Mucosa of rectum (tissue), 2 donors: ENCODE results near the gene PITPNM3.

Experiments used
- H3K27ac ChIP-seq, 2 donors: one replicate each; pipeline ENCODE4 v1.7.0; 2013; ENCODE audit warnings: inconsistent platforms in 2 of 2, low read depth in 2 of 2, low read length in 2 of 2
- H3K27me3 ChIP-seq, 2 donors: one replicate each; pipeline ENCODE4 v1.7.0; 2013; ENCODE audit warnings: low read length in 2 of 2; ENCODE audit not compliant: control insufficient read depth in 2 of 2, insufficient read depth in 2 of 2
- H3K36me3 ChIP-seq, 2 donors: one replicate each; pipeline ENCODE4 v1.7.0; 2013; ENCODE audit warnings: low read length in 2 of 2; ENCODE audit not compliant: control insufficient read depth in 2 of 2, insufficient read depth in 2 of 2
- H3K4me1 ChIP-seq, 2 donors: one replicate each; pipeline ENCODE4 v1.7.0; 2013; ENCODE audit warnings: low read length in 2 of 2, mild to moderate bottlenecking in 1 of 2; ENCODE audit not compliant: control insufficient read depth in 2 of 2, insufficient read depth in 2 of 2
- H3K4me3 ChIP-seq, 2 donors: one replicate each; pipeline ENCODE4 v1.7.0; 2013; ENCODE audit warnings: low read length in 2 of 2
- H3K9ac ChIP-seq, 2 donors: one replicate each; pipeline ENCODE4 v1.7.0; 2013; ENCODE audit warnings: low read length in 2 of 2, low read depth in 1 of 2, mild to moderate bottlenecking in 1 of 2
- H3K9me3 ChIP-seq, 2 donors: one replicate each; pipeline ENCODE4 v1.7.0; 2013; ENCODE audit warnings: low read length in 2 of 2; ENCODE audit not compliant: control insufficient read depth in 2 of 2
- donor health status: healthy.
- donor health status: Normal muscosa, but diverticular disease.

Gene PITPNM3

DNA sequence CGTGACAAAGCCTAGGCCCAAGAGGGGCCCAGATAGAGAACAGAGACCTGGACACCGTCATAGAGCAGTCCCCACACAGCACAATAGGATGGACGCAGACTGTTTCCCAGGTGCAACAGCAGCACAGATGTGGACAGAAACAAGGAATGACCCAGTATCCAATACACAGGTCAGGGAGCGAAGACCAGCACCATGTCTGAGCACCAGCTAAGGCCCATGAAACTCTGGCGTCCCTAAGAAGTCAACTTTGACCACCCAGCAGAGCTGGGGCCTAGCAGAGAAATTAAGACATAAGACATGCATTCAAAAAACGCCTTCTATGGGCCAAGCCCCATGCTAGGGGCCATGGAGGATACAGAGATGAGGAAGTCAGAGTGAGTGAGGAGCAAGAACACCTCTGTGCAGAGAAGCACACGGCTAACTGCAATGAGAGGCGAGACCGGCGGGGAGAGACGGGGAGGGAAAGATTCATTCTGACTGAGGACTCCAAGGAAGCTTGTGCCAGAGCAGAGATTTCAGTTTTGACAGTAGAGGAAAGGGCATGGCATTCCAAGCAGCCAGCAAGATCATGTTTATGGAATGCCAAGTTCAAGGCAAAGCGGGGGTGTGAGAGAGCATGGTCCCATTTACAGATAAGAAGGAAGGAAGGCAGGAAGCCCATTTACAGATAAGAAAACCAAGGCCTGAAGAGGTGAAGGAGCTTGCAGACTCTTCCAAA lies 50.8 kb downstream of the PITPNM3 start:
- no peak overlapping the region for H3K27ac ChIP-seq

DNA sequence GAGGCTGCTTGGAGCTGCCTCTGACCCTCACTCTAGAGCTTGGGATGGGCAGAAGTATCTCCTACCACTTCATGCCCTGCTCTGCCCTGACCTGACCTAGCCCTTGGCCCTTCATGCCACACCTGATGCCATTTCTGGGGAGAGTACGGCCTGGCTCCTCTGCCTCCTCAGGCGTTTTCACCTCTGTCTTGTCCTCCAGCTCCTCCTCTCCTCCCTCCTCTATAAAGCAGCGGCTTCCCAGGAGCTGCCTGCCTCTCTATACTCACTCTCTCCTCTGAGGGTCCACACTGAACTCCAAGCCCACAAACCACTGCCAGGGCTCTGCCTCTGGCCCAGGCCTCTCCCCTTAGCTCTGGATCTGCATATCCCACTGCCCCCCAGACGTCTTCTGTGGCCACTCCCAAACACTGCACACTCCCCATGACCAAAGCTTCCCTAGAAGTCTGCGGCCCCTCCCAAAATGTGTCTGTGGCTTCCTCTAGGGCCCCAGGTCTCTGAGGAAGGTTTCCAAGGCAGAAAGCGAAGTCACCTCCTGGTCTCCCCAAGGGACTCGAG lies 52.6 kb downstream of the PITPNM3 start:
- Histone ChIP-seq H3K27ac (no peak overlapping the region), H3K4me3 (no peak overlapping the region), H3K27me3 (no peaks in the 10 kb centered on the region), H3K4me1 (peaks cover 3 to 11% of the 10 kb centered on the region in 2 donors), H3K36me3 (no peaks in the 10 kb centered on the region), H3K9ac (no peak overlapping the region), H3K9me3 (no peaks in the 10 kb centered on the region)

More for the DNA sequence above, 50.8 kb downstream of the PITPNM3 start:
- no peaks in the 10 kb centered on the region for H3K27me3 ChIP-seq
- H3K4me1 ChIP-seq = peaks cover 3 to 11% of the 10 kb centered on the region in 2 donors
- H3K4me3 ChIP-seq = no peak overlapping the region
- no peaks in the 10 kb centered on the region for H3K36me3 ChIP-seq
- no peaks in the 10 kb centered on the region for H3K9me3 ChIP-seq
- no peak overlapping the region for H3K9ac ChIP-seq

DNA sequence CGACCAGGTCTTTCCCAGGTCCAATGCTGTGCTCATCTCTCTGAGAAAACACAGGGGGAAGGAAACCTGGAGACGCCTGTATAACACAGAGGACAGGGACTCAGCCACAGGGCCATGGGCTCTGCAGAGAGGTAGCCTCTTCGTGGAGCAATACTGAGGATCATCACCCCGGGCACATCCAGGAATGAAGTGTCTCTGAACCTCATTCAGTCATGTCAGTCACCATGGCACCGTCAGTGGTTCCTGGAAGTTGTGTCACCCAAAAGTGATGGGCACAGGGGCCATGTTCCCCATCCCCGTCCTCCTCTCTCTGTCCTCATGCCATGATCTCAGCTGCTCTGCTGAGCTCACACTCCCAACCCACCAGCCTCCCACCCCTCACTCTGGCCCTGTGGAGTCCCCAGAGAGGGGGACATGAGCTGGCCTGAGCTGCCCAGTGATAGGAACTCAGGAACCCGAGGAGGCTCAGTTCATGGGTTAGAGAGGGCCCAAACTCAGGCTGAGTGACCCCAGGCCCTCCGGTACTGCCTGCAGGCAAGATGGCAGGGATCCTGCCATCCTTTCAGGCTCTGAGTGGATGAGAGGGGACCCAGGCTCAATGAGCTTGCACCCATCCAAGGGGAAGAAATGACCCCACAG lies 53.4 kb downstream of the PITPNM3 start:
- H3K27me3 ChIP-seq = no peaks in the 10 kb centered on the region

DNA sequence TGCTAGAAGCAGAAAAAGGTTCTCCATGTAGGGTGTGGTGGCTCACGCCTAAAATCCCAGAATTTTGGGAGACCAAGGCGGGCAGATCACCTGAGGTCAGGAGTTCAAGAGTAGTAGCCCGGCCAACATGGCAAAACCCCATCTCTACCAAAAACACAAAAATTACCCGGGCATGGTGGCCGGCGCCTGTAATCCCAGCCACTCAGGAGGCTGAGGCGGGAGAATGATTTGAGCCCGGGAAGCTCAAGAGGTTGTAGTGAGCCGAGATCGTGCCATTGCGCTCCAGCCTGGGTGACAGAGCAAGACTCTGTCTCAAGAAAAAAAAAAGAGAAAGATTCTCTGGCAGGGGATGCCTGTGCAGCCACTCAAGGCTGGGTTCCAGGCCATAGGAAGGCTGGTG lies 54.2 kb downstream of the PITPNM3 start:
- no peaks in the 10 kb centered on the region for H3K36me3 ChIP-seq
- H3K4me3 ChIP-seq = no peak overlapping the region
- no peaks in the 10 kb centered on the region for H3K9me3 ChIP-seq
- no peak overlapping the region for H3K27ac ChIP-seq
- no peaks in the 10 kb centered on the region for H3K27me3 ChIP-seq
- H3K4me1 ChIP-seq = peaks cover 3 to 6% of the 10 kb centered on the region in 2 donors
- no peak overlapping the region for H3K9ac ChIP-seq

More for the DNA sequence above, 53.4 kb downstream of the PITPNM3 start:
- no peak overlapping the region for H3K4me3 ChIP-seq
- H3K9me3 ChIP-seq = no peaks in the 10 kb centered on the region
- H3K4me1 ChIP-seq = peaks cover 3 to 7% of the 10 kb centered on the region in 2 donors
- H3K9ac ChIP-seq = no peak overlapping the region
- no peaks in the 10 kb centered on the region for H3K36me3 ChIP-seq
- no peak overlapping the region for H3K27ac ChIP-seq

DNA sequence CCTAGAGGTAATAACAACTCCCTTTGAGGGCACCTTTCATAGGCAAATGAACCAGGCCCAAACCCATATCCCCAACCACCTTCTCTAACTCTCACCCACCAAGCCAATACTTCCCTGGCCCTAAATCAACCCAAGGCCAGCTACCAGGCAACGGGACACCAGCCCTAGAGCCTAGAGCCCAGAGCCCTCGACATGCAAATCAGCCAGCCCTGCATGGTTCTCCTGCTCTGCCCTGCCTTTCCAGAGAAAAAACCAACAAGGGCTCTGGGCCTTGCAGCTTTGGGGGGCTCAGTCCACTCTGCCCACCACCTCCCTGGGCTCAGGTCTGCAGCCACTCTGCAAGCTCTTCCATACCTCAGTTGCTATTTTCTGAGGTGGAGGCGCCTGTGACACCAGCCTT lies 55.0 kb downstream of the PITPNM3 start:
- H3K9me3 ChIP-seq = no peaks in the 10 kb centered on the region
- no peak overlapping the region for H3K4me3 ChIP-seq
- no peaks in the 10 kb centered on the region for H3K36me3 ChIP-seq
- H3K9ac ChIP-seq = no peak overlapping the region
- peaks cover 0 to 2% of the 10 kb centered on the region in 2 donors for H3K4me1 ChIP-seq
- H3K27me3 ChIP-seq = no peaks in the 10 kb centered on the region
- H3K27ac ChIP-seq = no peak overlapping the region

DNA sequence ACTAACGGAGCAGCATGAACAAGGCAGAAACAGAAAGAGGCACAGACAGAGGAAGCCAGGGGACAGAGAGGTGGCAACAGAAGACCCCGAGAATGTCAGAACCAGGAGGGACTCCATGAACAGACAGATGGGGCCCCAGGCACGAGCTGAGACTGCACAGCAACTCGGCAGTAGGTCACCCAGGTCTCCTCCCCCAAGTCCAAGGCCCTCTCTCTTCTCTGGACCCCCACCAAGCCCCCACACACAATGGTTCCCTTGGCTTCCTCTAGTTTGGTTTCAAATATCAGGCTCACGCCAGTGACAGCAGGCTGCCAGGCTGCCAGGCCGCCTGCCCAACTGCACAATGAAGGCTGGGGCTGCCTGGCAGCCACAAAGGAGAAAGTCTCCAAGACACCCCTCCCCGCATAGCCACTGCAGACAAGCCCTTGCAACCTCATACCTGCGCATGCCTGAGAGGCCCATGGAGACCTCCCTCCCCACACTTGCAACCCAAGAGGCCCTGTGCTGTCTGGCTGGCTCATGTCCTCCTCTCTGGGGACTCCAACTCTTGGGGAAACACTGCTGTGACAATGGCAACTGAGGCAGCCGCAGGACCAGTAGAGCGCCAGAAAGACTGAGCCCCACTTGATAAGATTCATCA lies 57.3 kb downstream of the PITPNM3 start:
- Histone ChIP-seq H3K9ac (no peak overlapping the region), H3K27ac (no peak overlapping the region), H3K4me1 (peaks cover 3 to 5% of the 10 kb centered on the region in 2 donors)

DNA sequence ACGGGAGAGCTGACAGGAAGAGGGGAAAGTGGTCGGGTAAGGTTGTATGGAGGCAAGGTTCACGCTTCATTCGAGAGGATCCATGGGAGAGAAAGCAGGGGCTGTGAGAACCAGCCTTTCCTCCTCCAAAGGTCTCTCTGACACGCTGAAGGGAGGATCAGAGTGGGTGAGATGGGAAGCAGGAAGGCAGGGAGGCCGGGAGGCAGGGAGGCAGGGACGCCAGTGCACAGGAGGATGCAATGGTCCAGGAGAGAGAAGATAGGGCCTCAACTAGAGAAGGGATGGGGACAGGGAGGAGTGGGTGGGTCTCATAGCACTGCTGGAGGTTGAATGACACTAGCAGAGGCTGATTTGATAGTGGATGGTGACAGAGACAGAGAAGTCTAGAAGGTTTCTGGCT lies 58.0 kb downstream of the PITPNM3 start:
- peaks cover 3 to 5% of the 10 kb centered on the region in 2 donors for H3K4me1 ChIP-seq
- no peak overlapping the region for H3K9ac ChIP-seq
- no peaks in the 10 kb centered on the region for H3K9me3 ChIP-seq
- H3K36me3 ChIP-seq = no peaks in the 10 kb centered on the region
- H3K4me3 ChIP-seq = no peak overlapping the region
- no peaks in the 10 kb centered on the region for H3K27me3 ChIP-seq
- H3K27ac ChIP-seq = no peak overlapping the region

More for the DNA sequence above, 57.3 kb downstream of the PITPNM3 start:
- H3K4me3 ChIP-seq = no peak overlapping the region
- no peaks in the 10 kb centered on the region for H3K27me3 ChIP-seq
- no peaks in the 10 kb centered on the region for H3K36me3 ChIP-seq
- H3K9me3 ChIP-seq = no peaks in the 10 kb centered on the region

DNA sequence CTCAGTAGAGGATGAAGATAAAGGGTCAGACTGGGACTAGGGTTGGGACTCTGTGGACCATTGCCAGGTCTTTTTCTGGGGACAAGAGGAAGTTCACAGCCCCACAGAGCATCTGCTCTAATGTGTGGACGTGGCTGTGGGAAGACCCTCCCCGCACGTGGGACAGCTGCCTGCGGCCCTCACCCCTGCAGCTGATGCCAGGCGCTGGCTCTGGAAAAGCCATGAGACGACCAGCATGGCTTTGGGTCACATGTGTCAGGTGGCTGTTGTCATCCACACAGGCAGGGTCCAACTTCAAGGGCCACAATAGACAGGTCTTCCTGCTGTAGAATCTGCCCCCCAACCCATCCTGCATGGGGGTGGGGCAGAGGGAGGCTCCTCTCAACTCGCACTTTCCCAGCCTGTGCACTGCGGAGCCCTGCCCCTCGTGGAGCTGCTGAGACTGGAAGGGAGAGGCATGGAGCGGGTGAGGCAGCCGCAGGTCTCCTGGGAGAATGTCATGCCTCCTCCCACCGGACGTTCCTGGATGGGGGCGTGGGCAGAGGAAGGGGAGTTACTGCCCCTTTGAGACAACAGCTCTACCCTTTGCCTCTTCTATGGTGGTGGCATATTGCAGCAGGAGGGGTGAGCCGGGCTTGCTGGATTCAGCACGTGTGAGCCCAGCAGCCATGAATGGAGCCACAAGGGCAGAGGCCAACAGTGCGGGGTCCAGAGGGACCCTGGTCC lies 58.7 kb downstream of the PITPNM3 start:
- Histone ChIP-seq H3K27ac (no peak overlapping the region), H3K27me3 (no peaks in the 10 kb centered on the region), H3K36me3 (no peaks in the 10 kb centered on the region), H3K9me3 (no peaks in the 10 kb centered on the region), H3K9ac (no peak overlapping the region), H3K4me1 (peaks cover 3 to 5% of the 10 kb centered on the region in 2 donors), H3K4me3 (no peak overlapping the region)

DNA sequence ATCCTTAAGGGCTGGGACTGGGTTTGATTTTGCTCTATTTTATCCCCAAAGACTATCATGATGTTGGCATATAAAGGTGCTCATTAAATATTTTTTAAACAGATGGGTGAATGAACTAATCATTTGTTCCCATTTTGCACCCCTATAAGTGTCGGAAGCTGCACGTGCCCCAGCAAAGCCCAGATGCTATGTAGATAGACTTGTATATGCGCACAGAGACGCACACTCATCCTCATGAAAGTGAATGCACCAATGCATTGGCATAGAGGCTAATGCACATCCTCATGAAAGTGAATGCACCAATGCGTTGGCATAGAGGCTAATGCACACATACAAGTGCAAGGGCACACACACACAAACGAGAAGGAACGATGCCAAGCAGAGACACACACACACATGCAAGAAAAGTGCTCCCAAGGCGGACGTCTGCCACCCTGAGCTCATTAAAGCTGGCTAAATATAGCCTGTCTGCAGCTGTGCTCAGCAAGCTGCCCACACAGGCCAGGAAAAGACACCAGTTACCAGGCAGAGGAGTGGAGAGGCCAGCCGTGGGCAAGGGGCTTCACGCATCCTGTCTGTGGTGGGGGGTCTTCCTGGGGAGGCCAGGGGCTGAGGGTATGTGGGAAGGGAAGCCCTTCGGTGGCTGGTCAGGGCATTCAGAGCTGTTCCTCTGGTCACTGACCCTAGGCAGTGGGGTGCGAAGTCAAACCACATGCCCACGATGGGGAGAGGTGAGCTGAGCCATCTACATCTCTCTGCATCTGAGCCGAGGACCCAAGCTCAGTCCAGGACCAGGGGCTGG lies 59.5 kb downstream of the PITPNM3 start:
- H3K9ac ChIP-seq = no peak overlapping the region
- H3K9me3 ChIP-seq = no peaks in the 10 kb centered on the region
- H3K27ac ChIP-seq = no peak overlapping the region
- H3K36me3 ChIP-seq = no peaks in the 10 kb centered on the region
- peaks cover 3 to 5% of the 10 kb centered on the region in 2 donors for H3K4me1 ChIP-seq
- no peaks in the 10 kb centered on the region for H3K27me3 ChIP-seq
- no peak overlapping the region for H3K4me3 ChIP-seq
